LNCAP (cell line): ENCODE data around the gene CEP170B.

Experiments used
- CTCF ChIP-seq: fragments of 450-650 bp; IDR thresholded peaks from 2 replicates; pipeline ENCODE4 v1.5.1; 2017; ENCODE audit warnings: mild to moderate bottlenecking

The CEP170B gene

GRCh38 chr14:104926619-104927431 lies 61.8 kb downstream of the CEP170B start:
- no peak for TF ChIP-seq CTCF

GRCh38 chr14:104927432-104927816 lies 62.4 kb downstream of the CEP170B start:
- no peak for TF ChIP-seq CTCF

- TF ChIP-seq CTCF: no peak
Observed at GRCh38 chr14:104927901-104928300, 62.8 kb downstream of the CEP170B start.

- no peak for TF ChIP-seq CTCF
Observed at GRCh38 chr14:104928391-104929133, 63.5 kb downstream of the CEP170B start.

GRCh38 chr14:104929268-104930230 lies 64.5 kb downstream of the CEP170B start:
- no peak for TF ChIP-seq CTCF

GRCh38 chr14:104930526-104931303 lies 65.6 kb downstream of the CEP170B start:
- TF ChIP-seq CTCF: no peak
